Left ventricle myocardium superior (tissue), 1 donor: ENCODE measurements around the gene EIF5B. TPM values are rescaled to one million over a fixed set of nuclear protein-coding genes. Genes with fewer than 3 reads are reported as not detected.

Experiments
- ATAC-seq: fragments of 200-7000 bp; cut with Tn5 transposase; one replicate; pipeline ENCODE4 v1.9.1; 2020; ENCODE audit warnings: mild to moderate bottlenecking, moderate library complexity
- DNase-seq: peaks from one replicate; pipeline ENCODE4 v3.0.0-alpha.2; 2020
- intact Hi-C: fragments of 100-400 bp; cut with micrococcal nuclease; formaldehyde crosslinking; loops from one replicate; pipeline ENCODE4 v1.11.0; 2022
- total RNA-seq: library from RNA; stranded (reverse); fragmentation: NEBNext Ultra II Directional; extraction: Animal tissue kit (Norgen Biotek cat#: 25700); gene quantifications from one replicate; pipeline ENCODE4 v1.2.1, GENCODE V29; 2021
- donor health status: DM: no; HTN: yes; CAD: no; lungs with severe emphysema.

Gene EIF5B
- total RNA-seq, 1 donor from 2014 or later: 89.4 TPM

DNA sequence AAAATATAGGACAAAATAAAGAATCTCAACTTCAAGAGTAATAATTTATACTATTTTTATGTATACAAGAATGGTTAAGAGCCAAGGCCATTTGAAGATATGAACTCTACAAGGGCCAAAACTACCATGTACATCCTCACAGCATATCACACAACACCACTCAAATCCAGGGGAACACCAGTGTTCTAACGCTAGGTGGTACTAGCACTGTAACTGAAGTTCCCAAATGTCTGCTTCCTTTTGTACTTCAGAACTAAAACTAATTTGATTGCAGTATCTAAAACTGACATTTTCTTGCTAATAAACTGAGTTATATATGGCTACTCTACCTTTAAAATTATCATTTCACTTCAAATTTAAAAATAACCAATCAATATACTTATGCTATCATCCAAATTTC, 105.6 kb downstream of the EIF5B start:
- intact Hi-C loops: loop anchor here (10.0 kb wide), 1 partner anchor 52 kb away; the partner anchor contains the start of gene REV1
- ATAC-seq (peak; percentile 81), DNase-seq (no peak)

DNA sequence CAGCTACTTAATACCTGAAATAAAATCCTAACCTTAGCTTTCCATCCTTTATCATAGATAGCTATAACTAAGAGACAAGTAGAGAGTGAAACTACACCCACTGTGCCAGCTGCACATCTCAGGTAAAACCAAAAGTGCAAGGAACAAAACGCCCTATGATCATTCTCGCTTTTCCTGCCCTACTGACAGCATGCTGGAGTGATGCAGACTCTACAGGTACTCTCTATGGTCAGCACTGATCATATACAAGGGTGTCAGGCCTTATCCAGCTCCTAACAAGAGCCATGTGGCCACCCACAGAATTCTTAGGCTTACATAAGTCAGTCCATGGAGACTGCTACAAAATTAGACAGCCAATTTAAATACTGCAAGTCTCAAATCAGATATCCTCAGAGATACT, 107.0 kb downstream of the EIF5B start:
- DNase-seq (no peak), ATAC-seq (peak; percentile 53)
- intact Hi-C loops: loop anchor here (10.0 kb wide), 1 partner anchor 51 kb away; the partner anchor contains the start of gene REV1

DNA sequence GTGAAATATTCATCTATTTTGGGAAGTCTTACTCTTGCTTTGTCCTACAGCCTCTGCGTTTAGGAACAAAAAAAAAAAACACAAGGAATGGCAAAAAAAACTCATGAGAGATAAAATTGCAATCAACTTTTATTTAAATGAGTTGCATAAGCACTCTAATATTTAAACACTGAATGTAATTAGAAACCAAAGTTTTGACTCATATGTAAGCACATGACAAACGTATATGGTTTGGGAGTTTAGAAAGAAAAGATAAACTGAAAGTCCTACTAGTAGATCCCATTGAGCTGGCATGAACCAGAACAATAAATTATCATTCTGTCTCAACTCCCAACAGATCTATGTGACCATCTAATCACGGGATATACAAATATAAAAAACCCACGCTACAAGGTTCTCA, 107.9 kb downstream of the EIF5B start:
- intact Hi-C loops: loop anchor here (10.0 kb wide), 1 partner anchor 50 kb away; the partner anchor contains the start of gene REV1
- no peak for DNase-seq
- ATAC-seq: no peak

DNA sequence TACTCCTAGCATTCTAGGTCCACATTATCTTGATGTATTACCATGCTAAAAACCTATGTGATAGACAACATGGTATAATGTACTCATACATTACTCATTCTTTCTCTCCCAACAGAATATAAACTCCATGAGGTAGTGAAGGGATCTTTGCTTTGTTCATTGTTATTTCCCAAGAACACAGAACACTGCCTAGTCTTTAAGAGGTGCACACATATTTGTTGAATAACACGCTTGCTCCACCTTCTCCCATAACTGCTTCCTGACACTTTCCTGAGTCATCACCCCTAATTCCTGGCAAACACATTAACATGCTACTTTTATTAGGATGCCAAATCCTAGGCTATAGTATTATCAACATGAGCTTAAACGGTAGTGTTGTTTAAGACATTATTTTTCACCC, 111.4 kb downstream of the EIF5B start:
- no peak for ATAC-seq
- no peak for DNase-seq
- intact Hi-C loops: loop anchor here (10.0 kb wide), 1 partner anchor 46 kb away; the partner anchor contains the start of gene REV1

DNA sequence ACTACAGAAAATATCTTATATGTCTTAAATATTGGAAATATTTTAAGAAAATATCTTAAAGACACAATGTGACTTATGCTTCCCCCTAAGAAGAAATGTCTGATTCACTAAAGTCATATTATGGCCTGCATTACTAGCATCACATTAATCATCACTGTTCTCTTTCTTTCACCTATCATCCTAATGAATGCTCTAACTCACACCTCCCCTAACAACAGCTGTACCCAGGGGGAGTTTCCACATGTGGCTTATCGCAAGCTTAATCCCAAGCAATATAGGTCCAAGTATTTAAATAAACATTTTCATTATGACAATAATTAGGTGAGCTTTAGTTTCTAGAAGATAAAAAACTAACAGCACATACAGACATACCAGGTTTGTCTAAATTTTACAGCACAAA, 113.0 kb downstream of the EIF5B start:
- DNase-seq: no peak
- no peak for ATAC-seq
- intact Hi-C loops: no loop called here

Other genes starting within 250 kb of the EIF5B start
- gene C2orf15, start 195.7 kb upstream of the EIF5B start, total RNA-seq: 0.30 TPM
- gene TSGA10, start 182.4 kb upstream of the EIF5B start, total RNA-seq: 4.7 TPM
- 7.1 TPM for gene LIPT1, start 182.4 kb upstream of the EIF5B start, total RNA-seq
- 13.8 TPM for gene MITD1, start 156.3 kb upstream of the EIF5B start, total RNA-seq
- gene MRPL30, start 156.2 kb upstream of the EIF5B start, total RNA-seq: 38.0 TPM
- not detected for gene LYG2, start 81.7 kb upstream of the EIF5B start, total RNA-seq
- gene LYG1, start 36.2 kb upstream of the EIF5B start, total RNA-seq: 0.77 TPM
- 20.8 TPM for gene TXNDC9, start 1.1 kb upstream of the EIF5B start, total RNA-seq
- gene REV1, start 152.6 kb downstream of the EIF5B start, total RNA-seq: 74.2 TPM